C4-2B (cell line): ENCODE measurements around the gene RBM4.

ENCODE experiments used
- ZFX ChIP-seq: fragments of 450-650 bp; IDR thresholded peaks from 2 replicates; pipeline ENCODE4 v1.6.1; 2017
- TF ChIP-seq, protein P1 (sequence below): fragments of 450-650 bp; conservative IDR thresholded peaks from 2 replicates; pipeline ENCODE4 v1.5.1; 2017; ENCODE audit warnings: mild to moderate bottlenecking

DNA sequence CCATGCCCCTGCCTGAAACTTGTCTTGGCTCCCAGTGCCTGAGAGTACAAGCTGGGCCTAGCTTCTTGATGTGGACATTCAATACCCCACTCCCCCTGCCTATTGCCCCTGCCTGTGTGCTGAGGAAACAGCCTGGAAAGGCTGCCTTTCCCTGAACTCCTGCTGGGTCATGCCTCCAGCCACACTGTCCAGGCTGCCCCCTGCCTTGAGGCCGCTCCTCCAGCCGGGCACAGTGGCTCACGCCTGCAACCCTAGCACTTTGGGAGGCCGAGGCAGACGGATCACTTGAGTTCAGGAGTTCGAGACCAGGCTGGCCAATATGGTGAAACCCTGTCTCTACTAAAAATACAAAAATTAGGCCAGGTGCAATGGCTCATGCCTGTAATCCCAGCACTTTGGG, 35.4 kb upstream of the RBM4 start:
- TF ChIP-seq, protein P1, sequence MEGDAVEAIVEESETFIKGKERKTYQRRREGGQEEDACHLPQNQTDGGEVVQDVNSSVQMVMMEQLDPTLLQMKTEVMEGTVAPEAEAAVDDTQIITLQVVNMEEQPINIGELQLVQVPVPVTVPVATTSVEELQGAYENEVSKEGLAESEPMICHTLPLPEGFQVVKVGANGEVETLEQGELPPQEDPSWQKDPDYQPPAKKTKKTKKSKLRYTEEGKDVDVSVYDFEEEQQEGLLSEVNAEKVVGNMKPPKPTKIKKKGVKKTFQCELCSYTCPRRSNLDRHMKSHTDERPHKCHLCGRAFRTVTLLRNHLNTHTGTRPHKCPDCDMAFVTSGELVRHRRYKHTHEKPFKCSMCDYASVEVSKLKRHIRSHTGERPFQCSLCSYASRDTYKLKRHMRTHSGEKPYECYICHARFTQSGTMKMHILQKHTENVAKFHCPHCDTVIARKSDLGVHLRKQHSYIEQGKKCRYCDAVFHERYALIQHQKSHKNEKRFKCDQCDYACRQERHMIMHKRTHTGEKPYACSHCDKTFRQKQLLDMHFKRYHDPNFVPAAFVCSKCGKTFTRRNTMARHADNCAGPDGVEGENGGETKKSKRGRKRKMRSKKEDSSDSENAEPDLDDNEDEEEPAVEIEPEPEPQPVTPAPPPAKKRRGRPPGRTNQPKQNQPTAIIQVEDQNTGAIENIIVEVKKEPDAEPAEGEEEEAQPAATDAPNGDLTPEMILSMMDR = no peak
- TF ChIP-seq ZFX = no peak
